ENCODE data around the gene ST7. TPM values are rescaled to one million over a fixed set of nuclear protein-coding genes. Genes with fewer than 3 reads are reported as not detected.

The ST7 gene
- total RNA-seq, 4 donors from 2014 or later, result 7.2 to 47.9 (median 19.1) TPM

GRCh38 chr7:116991233-116991632 lies 37.9 kb downstream of the ST7 start:
- in situ Hi-C loops (cut with MboI; ENCODE audit: low pct_ligation_motif_present in 1 of 4, low pct_unique_long_range_greater_than_20kb in 1 of 4, low sequenced_read_pairs in 3 of 4) (no loop called here), intact Hi-C loops (cut with DNase I; ENCODE audit: low total_unique reads) (no loop called here)
- no peak overlapping the region for H3K27ac ChIP-seq
- H3K27me3 ChIP-seq, result no peaks in the 10 kb centered on the region
- no peak for DNase-seq
- H3K36me3 ChIP-seq, result no peaks in the 10 kb centered on the region
- peaks cover 0 to 3% (median 0%) of the 10 kb centered on the region in 4 donors for H3K4me1 ChIP-seq
- no peaks in the 10 kb centered on the region for H3K9me3 ChIP-seq
- 83% methylated on average over 2 to 3 of the region's 3 CpGs for WGBS, 2 donors (ENCODE audit: low coverage in 1 of 2)
- no peak overlapping the region for H3K4me3 ChIP-seq
- TF ChIP-seq CTCF (IDR thresholded peaks at IDR 0.05), result no peak
- no peak for TF ChIP-seq EP300 (IDR thresholded peaks at IDR 0.05; ENCODE audit: low read depth)
- TF ChIP-seq POLR2AphosphoS5 (IDR thresholded peaks at IDR 0.05), result no peak
- TF ChIP-seq POLR2A (IDR thresholded peaks at IDR 0.05), result no peak

GRCh38 chr7:116994611-116995010 lies 41.3 kb downstream of the ST7 start:
- no peak for DNase-seq
- Histone ChIP-seq H3K4me3 (no peak overlapping the region), H3K36me3 (no peaks in the 10 kb centered on the region), H3K9me3 (no peaks in the 10 kb centered on the region), H3K27me3 (no peaks in the 10 kb centered on the region), H3K27ac (no peak overlapping the region), H3K4me1 (peaks cover 0 to 3% (median 0%) of the 10 kb centered on the region in 4 donors)
- 91 to 92% methylated on average over 6 of the region's 6 CpGs for WGBS, 2 donors (ENCODE audit: low coverage in 1 of 2)
- no peak for TF ChIP-seq CTCF (IDR thresholded peaks at IDR 0.05)
- intact Hi-C loops (cut with DNase I; ENCODE audit: low total_unique reads), result no loop called here
- in situ Hi-C loops (cut with MboI; ENCODE audit: low pct_ligation_motif_present in 1 of 4, low pct_unique_long_range_greater_than_20kb in 1 of 4, low sequenced_read_pairs in 3 of 4), result no loop called here

- Histone ChIP-seq H3K9me3 (no peaks in the 10 kb centered on the region), H3K36me3 (no peaks in the 10 kb centered on the region), H3K4me3 (no peak overlapping the region), H3K4me1 (no peaks in the 10 kb centered on the region), H3K27me3 (no peaks in the 10 kb centered on the region), H3K27ac (no peak overlapping the region)
- no peak for TF ChIP-seq POLR2AphosphoS5 (IDR thresholded peaks at IDR 0.05)
- TF ChIP-seq POLR2A (IDR thresholded peaks at IDR 0.05), result no peak
- TF ChIP-seq CTCF (IDR thresholded peaks at IDR 0.05), result no peak
- DNase-seq, result no peak
- in situ Hi-C loops (cut with MboI; ENCODE audit: low pct_ligation_motif_present in 1 of 4, low pct_unique_long_range_greater_than_20kb in 1 of 4, low sequenced_read_pairs in 3 of 4), result no loop called here
- WGBS, 2 donors (ENCODE audit: low coverage in 1 of 2), result 98% methylated on average over 26 of the region's 27 CpGs; no CpG with 5 or more reads in 1 of the 2 donors
- intact Hi-C loops (cut with DNase I; ENCODE audit: low total_unique reads), result no loop called here
Measured at GRCh38 chr7:116997972-116998371, 44.7 kb downstream of the ST7 start.

GRCh38 chr7:116998567-116999175 lies 45.4 kb downstream of the ST7 start:
- no peak for TF ChIP-seq POLR2AphosphoS5 (IDR thresholded peaks at IDR 0.05)
- no peak for TF ChIP-seq POLR2A (IDR thresholded peaks at IDR 0.05)
- no peak for TF ChIP-seq EP300 (IDR thresholded peaks at IDR 0.05; ENCODE audit: low read depth)
- no peak for TF ChIP-seq CTCF (IDR thresholded peaks at IDR 0.05)
- H3K4me3 ChIP-seq, result no peak overlapping the region
- in situ Hi-C loops (cut with MboI; ENCODE audit: low pct_ligation_motif_present in 1 of 4, low pct_unique_long_range_greater_than_20kb in 1 of 4, low sequenced_read_pairs in 3 of 4) (no loop called here), intact Hi-C loops (cut with DNase I; ENCODE audit: low total_unique reads) (no loop called here)
- 93 to 100% methylated on average over 2 of the region's 2 CpGs for WGBS, 2 donors (ENCODE audit: low coverage in 1 of 2)
- H3K9me3 ChIP-seq, result no peaks in the 10 kb centered on the region
- H3K36me3 ChIP-seq, result no peaks in the 10 kb centered on the region
- DNase-seq, result no peak
- no peaks in the 10 kb centered on the region for H3K4me1 ChIP-seq
- no peak overlapping the region for H3K27ac ChIP-seq
- no peaks in the 10 kb centered on the region for H3K27me3 ChIP-seq

Data from transverse colon (tissue), 4 donors.